GM03348 (cell line): ENCODE data around the gene RPA1.
A peak's percentile ranks its signal among the peaks of the same experiment; 100 is the strongest.

Source experiments
- DNase-seq: peaks from one replicate; pipeline ENCODE4 v3.0.0; 2012; ENCODE audit warnings: low spot score

Gene RPA1

GRCh38 chr17:1909985-1910384 lies 80.2 kb downstream of the RPA1 start:
- DNase-seq, result no peak

- no peak for DNase-seq
Measured at GRCh38 chr17:1912146-1912545, 82.3 kb downstream of the RPA1 start.

GRCh38 chr17:1913702-1914101 lies 83.9 kb downstream of the RPA1 start:
- no peak for DNase-seq

- no peak for DNase-seq
Measured at GRCh38 chr17:1914661-1915083, 84.9 kb downstream of the RPA1 start.

GRCh38 chr17:1915889-1916288 lies 86.1 kb downstream of the RPA1 start:
- DNase-seq, result no peak

GRCh38 chr17:1916316-1916715 lies 86.5 kb downstream of the RPA1 start:
- no peak for DNase-seq

GRCh38 chr17:1916963-1917715 lies 87.3 kb downstream of the RPA1 start:
- no peak for DNase-seq

GRCh38 chr17:1918346-1919162 lies 88.7 kb downstream of the RPA1 start:
- no peak for DNase-seq

GRCh38 chr17:1919201-1919600 lies 89.4 kb downstream of the RPA1 start:
- no peak for DNase-seq

GRCh38 chr17:1920948-1921351 lies 91.1 kb downstream of the RPA1 start:
- no peak for DNase-seq

GRCh38 chr17:1928976-1929375 lies 99.2 kb downstream of the RPA1 start:
- DNase-seq, result no peak

GRCh38 chr17:1930337-1930645 lies 100.5 kb downstream of the RPA1 start:
- DNase-seq, result no peak

- peak; percentile 58 for DNase-seq
Measured at GRCh38 chr17:1931844-1932579, 102.2 kb downstream of the RPA1 start.

- DNase-seq, result no peak
Measured at GRCh38 chr17:1933875-1934715, 104.3 kb downstream of the RPA1 start.

- no peak for DNase-seq
Measured at GRCh38 chr17:1934901-1935300, 105.1 kb downstream of the RPA1 start.

GRCh38 chr17:1936766-1937165 lies 107.0 kb downstream of the RPA1 start:
- no peak for DNase-seq

- DNase-seq, result no peak
Measured at GRCh38 chr17:1937461-1937860, 107.7 kb downstream of the RPA1 start.

GRCh38 chr17:1939981-1940809 lies 110.4 kb downstream of the RPA1 start:
- no peak for DNase-seq

GRCh38 chr17:1940810-1941185 lies 111.0 kb downstream of the RPA1 start:
- no peak for DNase-seq

GRCh38 chr17:1941272-1942065 lies 111.7 kb downstream of the RPA1 start:
- no peak for DNase-seq

- no peak for DNase-seq
Measured at GRCh38 chr17:1942066-1942365, 112.2 kb downstream of the RPA1 start.
